Measurements from ENCODE around the gene SOD1. TPM values are rescaled to one million over a fixed set of nuclear protein-coding genes. Genes with fewer than 3 reads are reported as not detected.

SOD1 gene
- total and polyA plus RNA-seq, 3 donors from 2014 or later = 135 to 265 (median 170) TPM

DNA sequence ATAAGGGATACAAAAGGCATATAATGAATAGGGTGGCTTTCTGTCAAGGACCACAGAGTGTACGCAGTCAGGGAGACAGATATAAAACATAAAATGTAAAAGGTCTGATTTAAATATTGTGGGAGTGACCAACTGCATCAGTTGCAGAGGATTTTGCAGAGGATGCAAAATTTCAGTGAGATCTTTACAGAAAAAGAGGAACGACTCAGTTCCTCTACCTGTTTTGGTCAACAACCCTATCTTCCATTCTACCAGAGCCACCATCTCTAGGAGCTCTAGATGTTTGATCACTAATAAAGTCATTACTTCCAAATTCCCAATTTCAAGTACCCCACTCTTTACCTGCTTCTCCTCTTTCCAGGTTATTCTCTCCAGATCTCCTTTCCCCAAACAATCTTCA, 16.5 kb downstream of the SOD1 start:
- WGBS, 2 donors = 74 to 91% methylated on average over 2 of the region's 2 CpGs
- no peaks in the 10 kb centered on the region for H3K27me3 ChIP-seq
- DNase-seq = no peak
- no peaks in the 10 kb centered on the region for H3K9me3 ChIP-seq
- no peak overlapping the region for H3K4me3 ChIP-seq
- H3K36me3 ChIP-seq (ENCODE audit: low read depth, missing control alignments) = no peaks in the 10 kb centered on the region
- TF ChIP-seq POLR2A (IDR thresholded peaks at IDR 0.05) (no peak), CTCF (IDR thresholded peaks at IDR 0.05) (no peak)
- H3K4me1 ChIP-seq = no peaks in the 10 kb centered on the region
- no peak overlapping the region for H3K27ac ChIP-seq
- intact Hi-C loops (cut with DNase I; ENCODE audit: low total_unique reads) = no loop called here

DNA sequence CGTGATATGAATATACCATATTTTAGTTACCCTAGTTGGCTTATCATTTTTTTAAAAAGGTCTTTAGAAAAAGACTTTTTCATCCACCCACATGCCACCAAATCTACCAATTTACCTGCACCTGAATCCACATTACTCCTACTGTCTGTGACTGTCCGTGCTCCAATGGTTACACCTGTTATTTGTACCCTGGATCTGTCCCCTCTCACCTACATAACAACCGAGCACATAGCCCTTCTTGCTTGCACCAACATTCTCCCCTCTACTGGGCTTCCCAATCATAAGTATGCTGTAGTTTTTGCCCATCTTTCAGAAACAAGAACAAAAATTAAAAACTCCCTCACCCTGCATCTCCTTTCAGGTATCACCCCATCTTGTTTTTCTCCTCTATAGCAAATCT, 17.6 kb downstream of the SOD1 start:
- Histone ChIP-seq H3K9me3 (no peaks in the 10 kb centered on the region), H3K36me3 (ENCODE audit: low read depth, missing control alignments) (no peaks in the 10 kb centered on the region), H3K4me3 (no peak overlapping the region), H3K27ac (no peak overlapping the region), H3K4me1 (no peaks in the 10 kb centered on the region), H3K27me3 (no peaks in the 10 kb centered on the region)
- intact Hi-C loops (cut with DNase I; ENCODE audit: low total_unique reads) = no loop called here
- WGBS, 2 donors = 90 to 94% methylated on average over 3 of the region's 3 CpGs
- TF ChIP-seq POLR2A (IDR thresholded peaks at IDR 0.05) (no peak), CTCF (IDR thresholded peaks at IDR 0.05) (no peak)
- DNase-seq = no peak

DNA sequence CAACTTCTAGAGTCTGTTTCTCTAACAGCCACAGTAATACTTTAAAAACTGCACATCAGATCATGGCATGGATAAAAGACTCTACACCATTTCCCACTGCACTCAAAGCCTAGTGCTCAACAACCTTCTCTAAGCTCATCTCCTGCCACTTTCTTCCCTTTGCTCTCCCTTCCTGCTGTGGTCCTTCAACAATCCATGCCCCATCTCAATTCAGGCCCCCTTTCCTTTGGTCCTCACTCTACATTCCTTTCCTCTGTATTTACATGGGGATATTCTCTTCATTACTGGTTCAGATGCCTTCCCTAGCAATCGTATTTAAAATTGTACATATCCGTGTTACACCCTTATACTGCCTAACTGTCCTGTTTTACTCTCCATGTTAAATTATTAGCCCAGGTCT, 19.0 kb downstream of the SOD1 start:
- Histone ChIP-seq H3K9me3 (no peaks in the 10 kb centered on the region), H3K4me3 (no peak overlapping the region), H3K27me3 (no peaks in the 10 kb centered on the region), H3K27ac (no peak overlapping the region), H3K36me3 (ENCODE audit: low read depth, missing control alignments) (no peaks in the 10 kb centered on the region), H3K4me1 (no peaks in the 10 kb centered on the region)
- TF ChIP-seq CTCF (IDR thresholded peaks at IDR 0.05) (no peak), POLR2A (IDR thresholded peaks at IDR 0.05) (no peak)
- 93 to 97% methylated on average over 2 of the region's 2 CpGs for WGBS, 2 donors
- DNase-seq = no peak
- intact Hi-C loops (cut with DNase I; ENCODE audit: low total_unique reads) = no loop called here

GRCh38 chr21:31682620-31683019, 23.1 kb downstream of the SOD1 start:
- no peak for DNase-seq
- TF ChIP-seq CTCF (IDR thresholded peaks at IDR 0.05) (no peak), POLR2A (IDR thresholded peaks at IDR 0.05) (no peak)
- Histone ChIP-seq H3K4me3 (no peak overlapping the region), H3K27me3 (no peaks in the 10 kb centered on the region), H3K36me3 (ENCODE audit: low read depth, missing control alignments) (no peaks in the 10 kb centered on the region), H3K4me1 (no peaks in the 10 kb centered on the region), H3K9me3 (no peaks in the 10 kb centered on the region), H3K27ac (no peak overlapping the region)
- intact Hi-C loops (cut with DNase I; ENCODE audit: low total_unique reads) = no loop called here

DNA sequence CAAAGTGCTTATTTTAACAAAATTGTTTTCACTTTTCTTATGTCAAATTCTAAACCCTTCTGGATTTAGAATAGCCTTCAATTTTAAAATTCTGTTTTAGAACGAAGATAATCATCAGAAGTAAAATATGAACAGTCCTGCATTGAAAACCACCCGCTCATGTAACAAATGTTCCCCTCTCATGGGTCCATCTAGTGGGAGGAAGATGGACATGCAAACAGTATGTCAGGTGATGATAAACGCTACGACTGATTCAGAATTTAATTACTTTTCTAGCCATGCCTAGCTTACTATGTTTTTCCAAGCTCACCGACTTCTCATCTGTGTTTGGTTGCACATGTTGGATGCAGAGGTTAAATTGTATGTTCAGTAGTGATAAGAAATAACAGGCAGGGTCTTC, 23.5 kb downstream of the SOD1 start:
- no peak overlapping the region for H3K27ac ChIP-seq
- H3K9me3 ChIP-seq = no peaks in the 10 kb centered on the region
- H3K36me3 ChIP-seq (ENCODE audit: low read depth, missing control alignments) = no peaks in the 10 kb centered on the region
- H3K4me3 ChIP-seq = no peak overlapping the region
- TF ChIP-seq POLR2A (IDR thresholded peaks at IDR 0.05) = no peak
- no peak for TF ChIP-seq CTCF (IDR thresholded peaks at IDR 0.05)
- WGBS, 2 donors = 79% methylated on average over 5 of the region's 5 CpGs
- intact Hi-C loops (cut with DNase I; ENCODE audit: low total_unique reads) = no loop called here
- no peaks in the 10 kb centered on the region for H3K4me1 ChIP-seq
- DNase-seq = no peak
- no peaks in the 10 kb centered on the region for H3K27me3 ChIP-seq

Data from testis (tissue), 3 donors.